K562 (cell line): ENCODE results near the gene NDUFC2.

Experiments used
- BACH1 ChIP-seq: fragments of 200-800 bp; sonication (Bioruptor generic); IDR thresholded peaks from 2 replicates; pipeline ENCODE4 v1.6.1; 2016; ENCODE audit warnings: missing genetic modification characterization, missing compliant biosample characterization
- CTCF ChIP-seq, 3 experiments: IDR thresholded peaks in 2 of 3; conservative IDR thresholded peaks in 1 of 3; 2 replicates each; pipeline ENCODE4 v1.5.1; 2011 to 2012; ENCODE audit warnings: low read length in 3 of 3, mild to moderate bottlenecking in 3 of 3, control low read depth in 2 of 3, improper control_type of control experiment in 1 of 3, inconsistent platforms in 1 of 3, low read depth in 1 of 3, mixed read lengths in 1 of 3, moderate library complexity in 1 of 3; ENCODE audit not compliant: insufficient read depth in 2 of 3
- GATA2 ChIP-seq: sonication (generic); formaldehyde crosslinking; IDR thresholded peaks from 2 replicates; pipeline ENCODE4 v1.4.0; 2020; ENCODE audit warnings: mild to moderate bottlenecking, missing genetic modification reagents
- POLR2AphosphoS5 ChIP-seq: IDR thresholded peaks from 2 replicates; pipeline ENCODE4 v1.6.1; 2011; ENCODE audit warnings: mild to moderate bottlenecking, low read depth, low read length, moderate library complexity; ENCODE audit not compliant: control insufficient read depth, insufficient read depth
- TARDBP ChIP-seq: fragments of 450-650 bp; IDR thresholded peaks from 2 replicates; pipeline ENCODE4 v1.6.1; 2016

GRCh38 chr11:78034623-78035022, 45.0 kb downstream of the NDUFC2 start:
- TF ChIP-seq TARDBP (no peak), CTCF (IDR thresholded peaks at IDR 0.05 in 2 of 3, conservative IDR thresholded peaks at IDR 0.05 in 1 of 3; ENCODE audit: insufficient read depth in 2 of 3, low read depth in 1 of 3, low read length in 3 of 3) (peak; percentile 24 to 60 (median 49); a peak in 5 of 6 replicates), BACH1 (tag) (no peak), POLR2AphosphoS5 (no peak), GATA2 (CRISPR knock-in tag) (no peak)
